ENCODE results near the gene CDK5RAP2. TPM values are rescaled to one million over a fixed set of nuclear protein-coding genes. Genes with fewer than 3 reads are reported as not detected.

The CDK5RAP2 gene
- total RNA-seq, 3 donors from 2014 or later (not counting 1 experiment from before 2014, with no cell fraction given) = 81.5 to 95.7 (median 82.4) TPM

GRCh38 chr9:120396418-120396817, 183.5 kb downstream of the CDK5RAP2 start:
- peaks cover 72% of the 10 kb centered on the region for H3K36me3 ChIP-seq (ENCODE audit: control insufficient read depth, insufficient read depth, low read length)
- no peaks in the 10 kb centered on the region for H3K9me3 ChIP-seq (ENCODE audit: control insufficient read depth, insufficient read depth, low read length)
- intact Hi-C loops (cut with micrococcal nuclease) = loop anchor here (2.0 kb wide), 1 partner anchor 40 kb away; no protein-coding TSS in a partner anchor
- H3K27me3 ChIP-seq (ENCODE audit: control insufficient read depth, insufficient read depth, low read length) = no peaks in the 10 kb centered on the region
- Mint-ChIP-seq H3K36me3 (peaks cover 17% of the 10 kb centered on the region), H3K27ac (peak overlapping the region in 1 of 2 donors; percentile 37), H3K4me3 (peak overlapping the region; percentile 35), H3K9me3 (no peaks in the 10 kb centered on the region), H3K4me1 (peaks cover 29 to 43% of the 10 kb centered on the region in 2 donors), H3K27me3 (ENCODE audit: low read depth in 2 of 2) (no peaks in the 10 kb centered on the region)
- DNase-seq = no peak
- peak in 1 of 3 donors; percentile 52 for ATAC-seq
- TF ChIP-seq CTCF (IDR thresholded peaks at IDR 0.05) = no peak
- WGBS (ENCODE audit: insufficient coverage) = 29% methylated on average over 3 of the region's 3 CpGs
- no peak overlapping the region for H3K27ac ChIP-seq (ENCODE audit: low read length)
- H3K4me3 ChIP-seq (ENCODE audit: low read length) = no peak overlapping the region
- H3K4me1 ChIP-seq (ENCODE audit: control insufficient read depth, insufficient read depth, low read length) = peaks cover 26% of the 10 kb centered on the region

- TF ChIP-seq CTCF (IDR thresholded peaks at IDR 0.05) = no peak
- DNase-seq (no peak), ATAC-seq (no peak)
- peaks cover 74% of the 10 kb centered on the region for H3K36me3 ChIP-seq (ENCODE audit: control insufficient read depth, insufficient read depth, low read length)
- Mint-ChIP-seq H3K9me3 (no peaks in the 10 kb centered on the region), H3K4me3 (no peak overlapping the region), H3K36me3 (peaks cover 17% of the 10 kb centered on the region), H3K27ac (no peak overlapping the region), H3K4me1 (peaks cover 29 to 43% of the 10 kb centered on the region in 2 donors), H3K27me3 (ENCODE audit: low read depth in 2 of 2) (no peaks in the 10 kb centered on the region)
- peaks cover 26% of the 10 kb centered on the region for H3K4me1 ChIP-seq (ENCODE audit: control insufficient read depth, insufficient read depth, low read length)
- 100% methylated on average over 7 of the region's 7 CpGs for WGBS (ENCODE audit: insufficient coverage)
- intact Hi-C loops (cut with micrococcal nuclease) = no loop called here
- H3K27ac ChIP-seq (ENCODE audit: low read length) = no peak overlapping the region
- no peaks in the 10 kb centered on the region for H3K27me3 ChIP-seq (ENCODE audit: control insufficient read depth, insufficient read depth, low read length)
- H3K9me3 ChIP-seq (ENCODE audit: control insufficient read depth, insufficient read depth, low read length) = no peaks in the 10 kb centered on the region
- no peak overlapping the region for H3K4me3 ChIP-seq (ENCODE audit: low read length)
Measured at GRCh38 chr9:120395376-120395775, 184.6 kb downstream of the CDK5RAP2 start.

- DNase-seq (peak in 1 of 2 donors; percentile 14), ATAC-seq (peak in 1 of 3 donors; percentile 61)
- Mint-ChIP-seq H3K27me3 (ENCODE audit: low read depth in 2 of 2) (no peaks in the 10 kb centered on the region), H3K4me1 (peaks cover 29 to 43% of the 10 kb centered on the region in 2 donors), H3K27ac (peak overlapping the region; percentile 62 to 92), H3K36me3 (peaks cover 13% of the 10 kb centered on the region), H3K9me3 (no peaks in the 10 kb centered on the region), H3K4me3 (peak overlapping the region; percentile 64)
- Histone ChIP-seq H3K4me1 (ENCODE audit: control insufficient read depth, insufficient read depth, low read length) (peaks cover 26% of the 10 kb centered on the region), H3K27ac (ENCODE audit: low read length) (no peak overlapping the region), H3K36me3 (ENCODE audit: control insufficient read depth, insufficient read depth, low read length) (peaks cover 75% of the 10 kb centered on the region), H3K27me3 (ENCODE audit: control insufficient read depth, insufficient read depth, low read length) (no peaks in the 10 kb centered on the region), H3K9me3 (ENCODE audit: control insufficient read depth, insufficient read depth, low read length) (no peaks in the 10 kb centered on the region), H3K4me3 (ENCODE audit: low read length) (no peak overlapping the region)
- TF ChIP-seq CTCF (IDR thresholded peaks at IDR 0.05) = no peak
- intact Hi-C loops (cut with micrococcal nuclease) = no loop called here
- 34% methylated on average over 13 of the region's 13 CpGs for WGBS (ENCODE audit: insufficient coverage)
Measured at GRCh38 chr9:120394058-120394669, 185.8 kb downstream of the CDK5RAP2 start.
